Hepatocyte (in vitro differentiated cells): ENCODE results near the gene UFSP2.

Experiments used
- EZH2 ChIP-seq: fragments of 200-600 bp; sonication (generic); IDR thresholded peaks from 2 replicates; pipeline ENCODE4 v1.6.1; 2016; ENCODE audit warnings: antibody characterized with exemption, mild to moderate bottlenecking, borderline replicate concordance
- EZH2phosphoT487 ChIP-seq: fragments of 200-600 bp; sonication (generic); IDR thresholded peaks from one replicate; pipeline ENCODE4 v1.6.1; 2018; ENCODE audit warnings: antibody characterized with exemption, mild to moderate bottlenecking, low read depth, moderate library complexity; ENCODE audit not compliant: unreplicated experiment, severe bottlenecking
- TF ChIP-seq, protein P1 (sequence below): fragments of 200-600 bp; sonication (generic); IDR thresholded peaks from 2 replicates; pipeline ENCODE4 v1.5.1; 2016; ENCODE audit warnings: antibody characterized with exemption, mild to moderate bottlenecking; ENCODE audit not compliant: poor library complexity

DNA sequence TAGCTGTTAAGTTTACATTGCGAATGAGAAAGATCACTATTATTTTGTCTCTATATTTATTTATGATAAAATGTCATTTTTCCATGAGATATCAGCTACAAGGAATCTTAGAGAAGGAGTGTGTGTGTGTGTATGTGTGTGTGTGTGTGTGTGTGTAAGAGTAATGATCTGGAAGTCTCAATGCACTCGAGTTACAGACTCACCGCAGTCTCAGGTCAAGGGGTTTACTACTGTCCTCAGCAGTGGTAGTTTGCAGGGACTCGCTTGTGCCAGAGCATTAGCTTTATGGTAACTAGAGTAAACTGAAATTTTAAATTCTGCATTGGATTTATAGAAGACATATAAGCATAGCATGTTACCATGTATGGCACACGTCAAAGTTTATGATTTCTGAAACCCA, 60.9 kb downstream of the UFSP2 start:
- TF ChIP-seq, protein P1, sequence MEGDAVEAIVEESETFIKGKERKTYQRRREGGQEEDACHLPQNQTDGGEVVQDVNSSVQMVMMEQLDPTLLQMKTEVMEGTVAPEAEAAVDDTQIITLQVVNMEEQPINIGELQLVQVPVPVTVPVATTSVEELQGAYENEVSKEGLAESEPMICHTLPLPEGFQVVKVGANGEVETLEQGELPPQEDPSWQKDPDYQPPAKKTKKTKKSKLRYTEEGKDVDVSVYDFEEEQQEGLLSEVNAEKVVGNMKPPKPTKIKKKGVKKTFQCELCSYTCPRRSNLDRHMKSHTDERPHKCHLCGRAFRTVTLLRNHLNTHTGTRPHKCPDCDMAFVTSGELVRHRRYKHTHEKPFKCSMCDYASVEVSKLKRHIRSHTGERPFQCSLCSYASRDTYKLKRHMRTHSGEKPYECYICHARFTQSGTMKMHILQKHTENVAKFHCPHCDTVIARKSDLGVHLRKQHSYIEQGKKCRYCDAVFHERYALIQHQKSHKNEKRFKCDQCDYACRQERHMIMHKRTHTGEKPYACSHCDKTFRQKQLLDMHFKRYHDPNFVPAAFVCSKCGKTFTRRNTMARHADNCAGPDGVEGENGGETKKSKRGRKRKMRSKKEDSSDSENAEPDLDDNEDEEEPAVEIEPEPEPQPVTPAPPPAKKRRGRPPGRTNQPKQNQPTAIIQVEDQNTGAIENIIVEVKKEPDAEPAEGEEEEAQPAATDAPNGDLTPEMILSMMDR, result no peak
- TF ChIP-seq EZH2phosphoT487 (no peak), EZH2 (no peak)
